NB4 (cell line): Measurements from ENCODE around the gene ZBTB43.

Experiments used
- DNase-seq: peaks from one replicate; pipeline ENCODE4 v3.0.0; 2010; ENCODE audit warnings: low read depth
- H3K4me3 ChIP-seq: one replicate; pipeline ENCODE4 v1.5.1; 2011; ENCODE audit warnings: mild to moderate bottlenecking, low read depth, low read length, moderate library complexity
- MYC ChIP-seq: IDR thresholded peaks from 2 replicates; pipeline ENCODE4 v1.6.1; 2011; ENCODE audit warnings: low read depth, low read length
- POLR2A ChIP-seq: IDR thresholded peaks from 2 replicates; pipeline ENCODE4 v1.6.1; 2011; ENCODE audit warnings: mild to moderate bottlenecking; ENCODE audit not compliant: insufficient read length; ENCODE audit errors: extremely low read depth
- TF ChIP-seq, protein P1 (sequence below): IDR thresholded peaks from 2 replicates; pipeline ENCODE4 v1.6.1; 2011; ENCODE audit warnings: low read depth, low read length
- TF ChIP-seq, protein P2 (sequence below): IDR thresholded peaks from one replicate; pipeline ENCODE4 v1.5.1; 2012; ENCODE audit warnings: low read depth, low read length

Gene ZBTB43

DNA sequence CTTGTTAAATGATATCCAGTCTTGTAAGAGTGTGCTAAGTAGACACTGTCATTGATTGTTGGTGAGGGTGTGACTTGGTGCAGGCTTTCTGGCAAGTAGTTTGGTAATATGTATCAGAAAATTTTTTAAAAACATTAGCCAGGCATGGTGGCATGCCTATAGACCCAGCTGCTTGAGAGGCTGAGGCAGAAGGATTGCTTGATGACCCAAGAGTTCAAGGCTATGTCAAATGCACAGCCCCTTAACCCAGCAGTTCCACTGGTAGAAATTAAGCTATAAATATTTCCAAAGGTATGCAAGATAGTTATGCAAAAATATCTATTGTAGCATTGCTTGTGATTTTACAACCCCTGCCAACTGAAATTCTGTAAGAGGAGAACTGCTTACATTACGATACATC is 24.2 kb downstream of the ZBTB43 start:
- TF ChIP-seq, protein P1, sequence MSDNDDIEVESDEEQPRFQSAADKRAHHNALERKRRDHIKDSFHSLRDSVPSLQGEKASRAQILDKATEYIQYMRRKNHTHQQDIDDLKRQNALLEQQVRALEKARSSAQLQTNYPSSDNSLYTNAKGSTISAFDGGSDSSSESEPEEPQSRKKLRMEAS = no peak
- TF ChIP-seq MYC = no peak
- TF ChIP-seq POLR2A = no peak
- TF ChIP-seq, protein P2, sequence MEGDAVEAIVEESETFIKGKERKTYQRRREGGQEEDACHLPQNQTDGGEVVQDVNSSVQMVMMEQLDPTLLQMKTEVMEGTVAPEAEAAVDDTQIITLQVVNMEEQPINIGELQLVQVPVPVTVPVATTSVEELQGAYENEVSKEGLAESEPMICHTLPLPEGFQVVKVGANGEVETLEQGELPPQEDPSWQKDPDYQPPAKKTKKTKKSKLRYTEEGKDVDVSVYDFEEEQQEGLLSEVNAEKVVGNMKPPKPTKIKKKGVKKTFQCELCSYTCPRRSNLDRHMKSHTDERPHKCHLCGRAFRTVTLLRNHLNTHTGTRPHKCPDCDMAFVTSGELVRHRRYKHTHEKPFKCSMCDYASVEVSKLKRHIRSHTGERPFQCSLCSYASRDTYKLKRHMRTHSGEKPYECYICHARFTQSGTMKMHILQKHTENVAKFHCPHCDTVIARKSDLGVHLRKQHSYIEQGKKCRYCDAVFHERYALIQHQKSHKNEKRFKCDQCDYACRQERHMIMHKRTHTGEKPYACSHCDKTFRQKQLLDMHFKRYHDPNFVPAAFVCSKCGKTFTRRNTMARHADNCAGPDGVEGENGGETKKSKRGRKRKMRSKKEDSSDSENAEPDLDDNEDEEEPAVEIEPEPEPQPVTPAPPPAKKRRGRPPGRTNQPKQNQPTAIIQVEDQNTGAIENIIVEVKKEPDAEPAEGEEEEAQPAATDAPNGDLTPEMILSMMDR = no peak
- H3K4me3 ChIP-seq = no peak overlapping the region
- no peak for DNase-seq

DNA sequence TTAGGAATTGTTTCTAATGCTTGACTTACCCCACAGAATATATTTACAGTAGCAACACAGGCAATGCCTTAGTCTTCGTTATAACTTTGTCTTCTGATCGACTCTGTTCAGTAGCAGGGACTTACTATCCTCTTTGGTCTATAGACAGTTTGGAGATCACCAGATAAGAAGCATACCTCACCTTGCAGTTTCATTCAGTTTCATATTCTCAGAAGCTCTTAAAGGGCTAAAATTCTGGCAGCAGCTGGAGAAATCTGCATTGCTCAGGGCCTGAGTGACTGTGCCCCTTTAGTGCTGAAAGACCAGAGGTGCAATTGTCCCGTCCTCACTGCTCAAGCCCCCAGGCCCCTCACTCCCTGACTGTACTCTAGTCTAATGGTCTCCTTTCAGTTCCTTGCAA is 26.0 kb downstream of the ZBTB43 start:
- H3K4me3 ChIP-seq = no peak overlapping the region
- DNase-seq = no peak
- no peak for TF ChIP-seq POLR2A
- TF ChIP-seq, protein P2 = no peak
- TF ChIP-seq, protein P1 = no peak
- TF ChIP-seq MYC = no peak

DNA sequence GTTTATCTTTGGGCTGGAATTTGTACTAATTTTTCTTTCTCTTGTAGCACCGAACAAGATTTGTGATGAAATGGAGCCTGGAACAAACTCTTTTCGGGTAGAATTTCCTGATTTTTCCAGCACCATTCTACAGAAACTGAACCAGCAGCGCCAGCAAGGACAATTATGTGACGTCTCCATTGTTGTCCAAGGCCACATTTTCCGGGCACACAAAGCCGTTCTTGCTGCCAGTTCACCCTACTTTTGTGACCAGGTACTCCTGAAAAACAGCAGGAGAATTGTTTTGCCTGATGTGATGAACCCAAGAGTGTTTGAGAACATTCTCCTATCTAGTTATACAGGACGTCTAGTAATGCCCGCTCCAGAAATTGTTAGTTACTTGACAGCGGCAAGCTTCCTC is 27.6 kb downstream of the ZBTB43 start:
- no peak overlapping the region for H3K4me3 ChIP-seq
- no peak for TF ChIP-seq POLR2A
- no peak for TF ChIP-seq MYC
- TF ChIP-seq, protein P2 = no peak
- TF ChIP-seq, protein P1 = no peak
- no peak for DNase-seq

DNA sequence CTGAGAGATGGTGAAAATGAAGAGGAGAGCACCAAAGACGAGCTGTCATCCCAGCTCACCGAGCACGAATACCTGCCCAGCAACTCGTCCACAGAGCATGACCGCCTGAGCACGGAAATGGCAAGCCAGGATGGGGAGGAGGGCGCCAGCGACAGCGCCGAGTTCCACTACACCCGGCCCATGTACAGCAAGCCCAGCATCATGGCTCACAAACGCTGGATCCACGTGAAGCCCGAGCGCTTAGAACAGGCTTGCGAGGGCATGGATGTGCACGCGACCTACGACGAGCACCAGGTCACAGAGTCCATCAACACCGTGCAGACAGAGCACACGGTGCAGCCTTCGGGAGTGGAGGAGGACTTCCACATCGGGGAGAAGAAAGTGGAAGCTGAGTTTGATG is 28.2 kb downstream of the ZBTB43 start:
- TF ChIP-seq MYC (no peak), POLR2A (no peak)
- TF ChIP-seq, protein P2 = no peak
- TF ChIP-seq, protein P1 = no peak
- no peak for DNase-seq
- H3K4me3 ChIP-seq = no peak overlapping the region

DNA sequence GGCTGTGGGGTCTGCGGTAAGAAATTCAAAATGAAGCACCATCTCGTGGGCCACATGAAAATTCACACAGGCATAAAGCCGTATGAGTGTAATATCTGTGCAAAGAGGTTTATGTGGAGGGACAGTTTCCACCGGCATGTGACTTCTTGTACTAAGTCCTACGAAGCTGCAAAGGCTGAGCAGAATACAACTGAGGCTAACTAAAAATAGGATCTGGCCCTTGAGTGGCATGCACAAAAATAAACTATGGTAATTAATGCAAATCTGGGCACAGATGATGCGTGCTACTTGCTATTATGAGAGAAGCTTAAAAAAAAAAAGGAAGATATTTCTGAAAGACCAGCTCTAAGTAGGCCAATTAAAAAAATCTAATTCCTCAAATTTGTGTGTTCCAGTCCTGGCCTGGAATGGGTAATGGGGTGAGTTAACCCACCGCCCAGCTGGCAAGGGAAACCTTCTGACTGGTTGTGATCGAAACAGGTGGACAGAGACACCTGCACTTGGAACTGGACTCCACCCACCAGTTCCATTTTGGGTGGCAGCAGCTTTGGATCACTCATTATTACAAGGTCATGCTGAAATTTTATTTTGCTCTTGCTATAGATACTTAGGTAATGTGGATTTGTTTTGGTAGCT is 29.0 kb downstream of the ZBTB43 start:
- no peak for DNase-seq
- TF ChIP-seq, protein P2 = no peak
- TF ChIP-seq MYC = no peak
- TF ChIP-seq, protein P1 = no peak
- no peak for TF ChIP-seq POLR2A
- no peak overlapping the region for H3K4me3 ChIP-seq

DNA sequence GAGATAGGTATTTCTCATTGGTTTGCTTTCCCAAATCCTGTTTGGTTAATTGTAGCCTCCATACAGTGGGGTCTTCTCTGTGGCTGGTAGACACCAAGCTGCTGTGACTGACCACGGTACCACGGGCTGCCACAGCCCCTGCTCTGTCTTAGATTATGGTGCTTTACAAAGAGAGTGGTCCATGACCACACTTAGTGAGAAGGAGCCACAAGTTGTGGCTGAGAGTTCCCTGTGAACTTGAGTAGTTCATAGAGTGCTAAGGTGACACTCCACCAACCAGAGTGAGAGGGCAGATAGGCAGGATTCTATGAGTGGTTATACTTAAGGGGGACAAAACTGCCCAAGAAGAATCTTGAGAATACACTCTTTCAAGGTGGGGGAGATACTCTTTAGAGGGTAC is 29.8 kb downstream of the ZBTB43 start:
- H3K4me3 ChIP-seq = no peak overlapping the region
- DNase-seq = no peak
- TF ChIP-seq MYC (no peak), POLR2A (no peak)
- TF ChIP-seq, protein P1 = no peak
- TF ChIP-seq, protein P2 = no peak
